Measurements from ENCODE around the gene ENKD1. TPM values are rescaled to one million over a fixed set of nuclear protein-coding genes. Genes with fewer than 3 reads are reported as not detected.
A peak's percentile ranks its signal among the peaks of the same experiment; 100 is the strongest.

Gene ENKD1
- total RNA-seq, 1 donor from 2014 or later, result 9.6 TPM

DNA sequence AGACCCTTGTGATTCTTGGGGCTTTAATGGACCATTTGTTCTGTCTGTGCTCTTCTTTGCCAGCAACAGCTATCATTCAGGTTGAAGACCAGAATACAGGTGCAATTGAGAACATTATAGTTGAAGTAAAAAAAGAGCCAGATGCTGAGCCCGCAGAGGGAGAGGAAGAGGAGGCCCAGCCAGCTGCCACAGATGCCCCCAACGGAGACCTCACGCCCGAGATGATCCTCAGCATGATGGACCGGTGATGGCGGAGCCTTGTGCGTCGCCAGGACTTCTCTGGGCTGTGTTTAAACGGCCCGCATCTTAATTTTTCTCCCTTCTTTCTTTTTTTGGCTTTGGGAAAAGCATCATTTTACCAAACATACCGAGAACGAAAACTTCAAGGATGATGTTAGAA, 28.9 kb downstream of the ENKD1 start:
- Histone ChIP-seq H3K36me3 (peaks cover 58% of the 10 kb centered on the region), H3K9me3 (replicated peaks) (no peaks in the 10 kb centered on the region)

GRCh38 chr16:67636713-67637112, 29.8 kb downstream of the ENKD1 start:
- no peak for TF ChIP-seq CTCF (IDR thresholded peaks at IDR 0.05; ENCODE audit: borderline replicate concordance)
- H3K4me1 ChIP-seq, result peaks cover 24% of the 10 kb centered on the region
- no peaks in the 10 kb centered on the region for H3K27me3 ChIP-seq (ENCODE audit: low read depth)
- no peaks in the 10 kb centered on the region for H3K9me3 ChIP-seq (replicated peaks)
- H3K27ac ChIP-seq (replicated peaks), result no peak overlapping the region
- intact Hi-C loops (cut with micrococcal nuclease), result loop anchor here (10.0 kb wide), 1 partner anchor 62 kb away; no protein-coding TSS in a partner anchor
- H3K4me3 ChIP-seq, result no peak overlapping the region
- H3K36me3 ChIP-seq, result peaks cover 65% of the 10 kb centered on the region
- no peak for DNase-seq

More for the DNA sequence above, 28.9 kb downstream of the ENKD1 start:
- Histone ChIP-seq H3K27ac (replicated peaks) (no peak overlapping the region), H3K4me3 (no peak overlapping the region), H3K27me3 (ENCODE audit: low read depth) (no peaks in the 10 kb centered on the region), H3K4me1 (peaks cover 24% of the 10 kb centered on the region)
- TF ChIP-seq CTCF (IDR thresholded peaks at IDR 0.05; ENCODE audit: borderline replicate concordance), result no peak
- intact Hi-C loops (cut with micrococcal nuclease), result loop anchor here (10.0 kb wide), 1 partner anchor 63 kb away; no protein-coding TSS in a partner anchor
- no peak for DNase-seq

DNA sequence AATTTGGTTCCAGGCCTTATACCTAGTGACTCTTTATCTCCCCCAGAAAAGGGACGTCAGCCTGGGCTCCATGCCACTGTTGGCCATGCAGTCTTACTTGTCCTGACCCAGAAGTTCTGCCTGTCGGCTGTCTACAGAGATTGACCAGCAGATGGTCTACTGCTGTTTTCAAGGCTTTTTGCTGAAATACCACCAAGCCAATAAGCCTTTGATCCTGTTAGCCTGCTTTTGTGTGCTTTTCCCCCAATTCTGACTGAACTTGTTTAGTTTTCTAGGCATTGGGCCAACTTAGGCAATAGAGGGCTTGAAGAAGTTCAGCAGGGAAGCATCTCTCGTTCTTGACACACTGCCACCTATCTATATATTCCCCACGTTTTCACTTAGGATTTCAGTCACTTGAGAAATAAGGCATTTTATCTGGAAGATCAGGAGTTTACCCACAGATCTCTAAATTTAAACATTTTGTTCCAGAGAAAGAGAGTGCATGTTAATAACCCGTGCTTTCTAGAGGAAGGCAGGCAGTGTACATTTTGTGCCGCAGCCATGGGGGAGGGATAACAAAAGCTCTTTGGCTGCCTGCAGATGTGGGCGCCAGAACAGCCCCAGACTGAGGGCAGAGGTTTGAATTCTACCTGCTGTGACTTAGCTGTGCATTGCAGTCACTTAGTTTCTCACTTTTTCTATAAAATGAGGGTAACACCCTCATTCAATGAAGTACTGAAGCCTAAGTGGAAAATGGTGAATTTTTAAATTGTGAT, 34.0 kb downstream of the ENKD1 start:
- Histone ChIP-seq H3K4me1 (peaks cover 11% of the 10 kb centered on the region), H3K36me3 (peaks cover 84% of the 10 kb centered on the region), H3K9me3 (replicated peaks) (no peaks in the 10 kb centered on the region), H3K4me3 (no peak overlapping the region), H3K27ac (replicated peaks) (peak overlapping the region; percentile 13), H3K27me3 (ENCODE audit: low read depth) (no peaks in the 10 kb centered on the region)
- no peak for TF ChIP-seq CTCF (IDR thresholded peaks at IDR 0.05; ENCODE audit: borderline replicate concordance)
- intact Hi-C loops (cut with micrococcal nuclease), result loop anchor here (10.0 kb wide), 1 partner anchor 58 kb away; no protein-coding TSS in a partner anchor
- DNase-seq, result peak; percentile 57

DNA sequence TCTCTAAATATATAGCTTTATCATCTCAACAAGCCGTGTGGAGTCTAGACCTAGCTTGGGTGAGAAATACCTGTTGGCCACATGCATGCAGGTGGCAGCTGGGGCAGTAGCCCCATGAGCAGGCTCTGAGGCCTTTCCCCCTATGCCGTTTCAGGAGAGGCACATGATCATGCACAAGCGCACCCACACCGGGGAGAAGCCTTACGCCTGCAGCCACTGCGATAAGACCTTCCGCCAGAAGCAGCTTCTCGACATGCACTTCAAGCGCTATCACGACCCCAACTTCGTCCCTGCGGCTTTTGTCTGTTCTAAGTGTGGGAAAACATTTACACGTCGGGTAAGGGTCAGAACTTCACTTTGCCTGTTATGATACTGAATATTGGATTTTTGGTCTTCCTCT, 38.3 kb downstream of the ENKD1 start:
- no peak for TF ChIP-seq CTCF (IDR thresholded peaks at IDR 0.05; ENCODE audit: borderline replicate concordance)
- Histone ChIP-seq H3K4me1 (peaks cover 11% of the 10 kb centered on the region), H3K4me3 (no peak overlapping the region), H3K9me3 (replicated peaks) (no peaks in the 10 kb centered on the region), H3K27me3 (ENCODE audit: low read depth) (no peaks in the 10 kb centered on the region), H3K36me3 (peaks cover 92% of the 10 kb centered on the region), H3K27ac (replicated peaks) (no peak overlapping the region)
- intact Hi-C loops (cut with micrococcal nuclease), result no loop called here
- DNase-seq, result no peak

DNA sequence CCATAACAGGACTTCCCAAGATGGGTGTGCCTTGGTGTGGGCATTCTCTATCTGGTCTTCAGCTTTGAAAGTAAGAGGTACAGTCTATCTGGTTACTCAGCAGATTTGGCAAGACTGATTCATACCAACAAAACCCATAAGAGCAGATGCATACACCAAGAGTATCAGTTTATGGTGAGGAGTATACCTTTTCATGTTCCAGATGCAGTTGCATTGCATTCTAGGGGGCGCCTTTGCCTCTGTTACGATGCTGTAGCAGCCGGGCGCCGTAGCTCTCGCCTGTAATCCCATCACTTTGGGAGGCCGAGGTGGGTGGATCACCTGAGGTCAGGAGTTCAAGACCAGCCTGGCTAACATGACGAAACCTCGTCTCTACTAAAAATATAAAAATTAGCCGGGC, 52.7 kb downstream of the ENKD1 start:
- no peak for TF ChIP-seq CTCF (IDR thresholded peaks at IDR 0.05; ENCODE audit: borderline replicate concordance)
- Histone ChIP-seq H3K4me1 (no peaks in the 10 kb centered on the region), H3K27me3 (ENCODE audit: low read depth) (no peaks in the 10 kb centered on the region), H3K36me3 (peaks cover 81% of the 10 kb centered on the region), H3K4me3 (no peak overlapping the region), H3K27ac (replicated peaks) (no peak overlapping the region), H3K9me3 (replicated peaks) (no peaks in the 10 kb centered on the region)
- DNase-seq, result no peak
- intact Hi-C loops (cut with micrococcal nuclease), result no loop called here

Other genes starting within 250 kb of the ENKD1 start
- gene HSD11B2, start 235.6 kb downstream of the ENKD1 start, total RNA-seq, result 0.99 TPM
- gene ATP6V0D1, start 185.6 kb downstream of the ENKD1 start, total RNA-seq, result 65.8 TPM
- gene AGRP, start 183.2 kb downstream of the ENKD1 start, total RNA-seq, result not detected
- gene RIPOR1, start 137.9 kb downstream of the ENKD1 start, total RNA-seq, result 79.7 TPM
- 26.1 TPM for gene CTCF, start 104.2 kb downstream of the ENKD1 start, total RNA-seq
- gene CARMIL2, start 21.6 kb downstream of the ENKD1 start, total RNA-seq, result 0.58 TPM
- 7.1 TPM for gene ACD, start 6.5 kb downstream of the ENKD1 start, total RNA-seq
- 3.4 TPM for gene PARD6A, start 5.8 kb downstream of the ENKD1 start, total RNA-seq
- gene C16orf86, start 64 bp upstream of the ENKD1 start, total RNA-seq, result 2.9 TPM
- gene GFOD2, start 52.6 kb upstream of the ENKD1 start, total RNA-seq, result 11.1 TPM
- 14.7 TPM for gene RANBP10, start 139.8 kb upstream of the ENKD1 start, total RNA-seq
- gene TSNAXIP1, start 140.1 kb upstream of the ENKD1 start, total RNA-seq, result 0.49 TPM
- 31.4 TPM for gene THAP11, start 175.6 kb upstream of the ENKD1 start, total RNA-seq
- 73.6 TPM for gene NUTF2, start 180.2 kb upstream of the ENKD1 start, total RNA-seq
- 20.2 TPM for gene CENPT, start 180.9 kb upstream of the ENKD1 start, total RNA-seq
- gene EDC4, start 206.3 kb upstream of the ENKD1 start, total RNA-seq, result 33.2 TPM
- 0.49 TPM for gene NRN1L, start 218.1 kb upstream of the ENKD1 start, total RNA-seq
- 19.5 TPM for gene PSKH1, start 226.5 kb upstream of the ENKD1 start, total RNA-seq

All from left ventricle myocardium inferior (tissue), 1 donor.